Anterior cingulate cortex (tissue), 58 donors: Measurements from ENCODE around the gene LMNA.
"Not testable (repeated sequence)": the region's sequence is repeated elsewhere in the genome, so short reads cannot be mapped to it uniquely, and the experiment has no call there.

ENCODE experiments used
- DNase-seq, 58 donors: peaks; one replicate each; lab custom pipeline; 2025; lab: John Stamatoyannopoulos, UW

LMNA gene

GRCh38 chr1:156102633-156103511 lies 11.6 kb upstream of the LMNA start:
- no peak for DNase-seq

GRCh38 chr1:156103521-156103947 lies 11.0 kb upstream of the LMNA start:
- no peak for DNase-seq

- peak in 14 of 58 donors; percentile 6 to 51 (median 26) for DNase-seq
Measured at GRCh38 chr1:156104065-156104810, 10.3 kb upstream of the LMNA start.

GRCh38 chr1:156104861-156105832 lies 9.4 kb upstream of the LMNA start:
- no peak for DNase-seq

- peak in 7 of 58 donors; percentile 32 to 74 (median 60) for DNase-seq
Measured at GRCh38 chr1:156106624-156107488, 7.7 kb upstream of the LMNA start.

- no peak for DNase-seq
Measured at GRCh38 chr1:156108057-156108456, 6.5 kb upstream of the LMNA start.

- DNase-seq = no peak
Measured at GRCh38 chr1:156108664-156109241, 5.8 kb upstream of the LMNA start.

GRCh38 chr1:156110252-156110651 lies 4.3 kb upstream of the LMNA start:
- no peak for DNase-seq

GRCh38 chr1:156111355-156111962 lies 3.1 kb upstream of the LMNA start:
- DNase-seq = no peak

GRCh38 chr1:156112276-156113137 lies 2.0 kb upstream of the LMNA start:
- DNase-seq = peak in 19 of 58 donors; percentile 8 to 73 (median 29)

GRCh38 chr1:156113282-156113950 lies 1.1 kb upstream of the LMNA start:
- DNase-seq = no peak

GRCh38 chr1:156114919-156115513 lies 505 bp downstream of the LMNA start:
- DNase-seq = peak in 16 of 58 donors; percentile 37 to 79 (median 63)

GRCh38 chr1:156115514-156116374 lies 1.2 kb downstream of the LMNA start:
- DNase-seq = peak in 34 of 58 donors; percentile 18 to 79 (median 58)

GRCh38 chr1:156116731-156117130 lies 2.2 kb downstream of the LMNA start:
- DNase-seq = not testable (repeated sequence)

GRCh38 chr1:156117414-156118176 lies 3.1 kb downstream of the LMNA start:
- DNase-seq = no peak
